Smooth muscle cell of the brain vasculature (primary cell): Measurements from ENCODE around the gene GPSM3.
"Not testable (repeated sequence)": the region's sequence is repeated elsewhere in the genome, so short reads cannot be mapped to it uniquely, and the experiment has no call there.

Source experiments
- DNase-seq: peaks from one replicate; pipeline ENCODE4 v3.0.0-alpha.2; 2012; ENCODE audit warnings: low read depth, low spot score

Gene GPSM3

GRCh38 chr6:32192608-32193039, at the start of gene GPSM3:
TSS of gene GPSM3 (minus strand) at chr6:32192643. CDS start at chr6:32192513, 130 bp downstream.
- DNase-seq = no peak

DNA sequence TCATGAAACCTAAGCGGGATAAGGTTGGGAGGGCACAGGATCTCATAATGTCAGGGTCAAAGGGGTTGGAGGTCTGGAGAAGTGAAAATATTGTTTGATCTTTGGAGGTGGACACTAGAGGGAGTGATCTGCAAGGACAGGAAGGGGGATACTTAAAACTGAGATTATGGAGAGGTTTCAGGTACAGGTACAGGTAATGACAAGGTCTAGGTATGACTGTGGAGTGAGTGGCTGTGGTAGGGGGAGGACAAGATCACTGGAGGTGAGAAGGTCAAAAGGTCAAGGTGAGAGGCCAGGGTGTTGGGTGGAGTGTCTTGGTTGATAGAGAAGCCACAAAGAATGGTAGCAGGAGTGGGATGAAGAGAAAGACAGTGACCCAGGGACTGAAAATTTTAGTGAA, 48.2 kb upstream of the GPSM3 start:
- no peak for DNase-seq

- no peak for DNase-seq
These were observed 47.0 kb upstream of the GPSM3 start for GRCh38 chr6:32239462-32239861.

DNA sequence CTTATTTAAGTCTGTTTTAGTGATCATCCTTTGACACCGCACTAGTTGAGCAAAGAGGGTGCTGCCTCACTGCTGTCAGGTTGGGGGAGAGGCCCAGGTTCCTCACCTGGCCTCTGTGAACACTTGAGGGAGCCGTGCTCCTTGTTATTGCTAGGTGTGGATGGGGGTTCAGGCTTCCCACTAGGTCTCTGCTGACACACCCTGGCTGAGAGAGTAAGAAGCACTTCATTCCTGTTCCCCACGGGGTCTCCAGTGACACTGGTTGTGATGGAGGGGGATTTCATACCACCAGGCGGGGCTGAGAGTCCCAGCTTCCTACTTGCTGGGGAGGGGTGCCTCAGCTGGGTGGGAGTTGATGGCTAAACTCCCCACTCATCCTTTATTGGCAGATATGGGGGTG, 42.5 kb upstream of the GPSM3 start:
- DNase-seq = no peak

- DNase-seq = no peak
These were observed 34.0 kb upstream of the GPSM3 start for GRCh38 chr6:32226434-32226833.

- no peak for DNase-seq
These were observed 32.3 kb upstream of the GPSM3 start for GRCh38 chr6:32224696-32225095.

DNA sequence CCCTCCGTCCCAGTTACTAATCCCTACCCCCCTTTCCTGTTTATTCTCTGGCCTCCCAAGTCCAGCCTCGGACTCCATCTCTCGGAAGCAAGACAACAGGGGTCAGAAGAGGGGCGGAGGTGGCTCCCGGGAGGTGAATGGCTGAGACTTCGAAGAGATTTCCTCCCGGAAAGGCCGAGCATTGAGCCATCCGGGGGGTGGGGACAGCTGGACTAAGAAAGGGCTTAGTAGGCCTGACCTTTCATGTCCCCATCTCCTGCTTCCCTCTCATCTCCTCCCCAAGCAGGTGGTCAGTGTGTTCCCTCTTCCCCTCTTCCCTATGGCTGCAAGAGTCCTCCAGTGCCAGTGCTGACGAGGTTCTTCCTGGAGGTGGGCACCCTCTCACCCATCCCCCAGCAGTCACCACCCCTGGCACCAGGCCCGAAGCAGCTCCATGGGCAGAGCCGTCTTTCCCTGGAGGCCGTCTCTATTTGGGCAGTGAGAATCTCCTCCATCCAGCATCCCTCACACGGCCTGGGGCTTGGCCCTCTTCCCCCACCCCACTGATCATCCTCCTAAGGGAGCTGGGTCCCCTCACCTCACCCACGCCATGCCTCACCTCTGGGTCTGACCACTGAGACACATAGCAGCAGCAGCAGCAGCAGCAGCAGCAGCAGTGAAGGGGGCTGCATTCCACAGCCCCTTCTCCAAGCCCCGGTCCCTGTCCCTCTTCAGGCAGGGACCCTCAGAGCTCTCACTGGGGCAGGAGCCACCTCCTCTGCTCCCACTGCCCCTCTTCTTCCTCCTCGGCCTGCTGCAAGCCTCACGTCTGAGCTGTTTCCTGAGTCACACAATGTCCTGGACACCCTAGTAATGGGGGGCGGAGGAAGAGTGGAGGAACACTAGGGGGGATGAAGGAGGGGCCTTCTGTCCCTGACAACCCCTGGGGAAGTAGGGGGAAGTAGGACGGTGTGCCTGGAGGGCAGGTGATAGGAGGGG, 31.1 kb upstream of the GPSM3 start, which contains the start of gene NOTCH4:
Gene NOTCH4, minus strand, starts transcription at position 810 of the 978 bp plus-strand sequence. Its CDS starts 139 bp downstream, at position 671.
- DNase-seq = no peak

GRCh38 chr6:32222333-32223230, 30.1 kb upstream of the GPSM3 start:
- no peak for DNase-seq

GRCh38 chr6:32220021-32220420, 27.6 kb upstream of the GPSM3 start:
- no peak for DNase-seq

- DNase-seq = no peak
These were observed 25.7 kb upstream of the GPSM3 start for GRCh38 chr6:32218167-32218566.

- no peak for DNase-seq
These were observed 24.6 kb upstream of the GPSM3 start for GRCh38 chr6:32216998-32217397.

GRCh38 chr6:32216285-32216684, 23.8 kb upstream of the GPSM3 start:
- DNase-seq = no peak

GRCh38 chr6:32215617-32216016, 23.2 kb upstream of the GPSM3 start:
- no peak for DNase-seq

DNA sequence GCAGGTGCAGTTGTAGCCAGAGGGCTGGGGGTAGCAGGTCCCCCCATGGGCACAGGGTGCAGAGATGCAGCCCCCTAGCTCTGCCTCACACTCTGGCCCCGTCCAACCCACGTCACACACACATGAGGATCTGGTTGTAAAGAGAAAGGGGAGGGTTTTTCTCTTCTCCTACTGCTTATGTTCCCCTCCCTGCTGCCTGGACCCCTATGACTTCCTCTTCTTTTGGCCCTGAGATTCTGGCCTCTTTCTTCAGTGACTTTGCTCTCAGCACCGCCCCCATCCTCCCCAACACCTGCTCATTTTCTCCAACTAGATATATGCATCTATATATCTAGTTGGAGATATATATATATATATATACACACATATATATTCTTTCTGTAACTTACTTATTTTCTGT, 21.7 kb upstream of the GPSM3 start:
- DNase-seq = no peak

- DNase-seq = no peak
These were observed 21.2 kb upstream of the GPSM3 start for GRCh38 chr6:32213649-32214048.

GRCh38 chr6:32212076-32212760, 19.8 kb upstream of the GPSM3 start:
- no peak for DNase-seq

DNA sequence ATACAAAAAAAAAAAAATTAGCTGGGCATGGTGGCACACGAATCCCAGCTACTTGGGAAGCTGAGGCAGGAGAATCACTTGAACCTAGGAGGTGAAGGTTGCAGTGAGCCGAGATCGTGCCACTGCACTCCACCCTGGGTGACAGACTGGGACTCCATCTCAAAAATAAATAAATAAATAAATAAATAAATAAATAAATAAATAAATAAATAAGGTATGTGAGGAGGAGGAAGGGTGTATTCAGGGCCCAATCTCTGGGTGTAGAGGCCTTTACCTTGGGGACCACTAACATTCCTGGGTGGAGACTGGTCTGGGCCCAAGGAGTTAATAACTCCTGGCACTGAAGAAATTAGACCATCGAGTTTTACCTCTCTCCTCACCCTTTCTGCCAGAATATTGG, 19.0 kb upstream of the GPSM3 start:
- not testable (repeated sequence) for DNase-seq

GRCh38 chr6:32210191-32210601, 17.8 kb upstream of the GPSM3 start:
- no peak for DNase-seq

DNA sequence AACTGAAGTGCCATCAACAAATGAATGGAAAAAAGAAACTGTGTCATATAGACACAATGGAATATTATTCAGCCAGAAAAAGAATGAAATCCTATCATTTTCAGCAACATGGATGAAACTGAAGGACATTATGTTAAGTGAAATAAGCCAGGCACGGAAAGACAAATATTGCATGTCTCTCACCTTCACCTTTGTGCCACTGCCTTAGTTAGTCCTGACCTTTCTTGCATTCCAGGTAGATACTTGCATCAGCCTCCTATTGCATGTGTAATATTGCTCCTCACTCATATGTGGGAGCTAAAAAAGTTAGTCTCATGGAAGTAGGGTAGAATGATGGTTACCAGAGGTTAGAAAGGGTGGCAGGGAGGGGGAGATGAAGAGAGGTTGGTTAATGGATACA, 16.6 kb upstream of the GPSM3 start:
- no peak for DNase-seq

GRCh38 chr6:32204268-32204715, 11.8 kb upstream of the GPSM3 start:
- no peak for DNase-seq
